Lung (tissue), 12 donors: ENCODE data around the gene AHNAK. TPM values are rescaled to one million over a fixed set of nuclear protein-coding genes. Genes with fewer than 3 reads are reported as not detected.

Experiments
- ATAC-seq: fragments of 200-7000 bp; cut with Tn5 transposase; one replicate; pipeline ENCODE4 v1.9.1; 2020; ENCODE audit warnings: moderate number of reproducible peaks; ENCODE audit not compliant: insufficient read depth, low FRiP score
- DNase-seq, 3 donors: peaks; one replicate each; pipeline ENCODE4 v3.0.0-alpha.2; 2013 to 2017
- H3K27ac ChIP-seq, 2 donors: one replicate each; pipeline ENCODE4 v1.5.1; 2013; ENCODE audit warnings: mild to moderate bottlenecking in 2 of 2, moderate library complexity in 2 of 2, control low read depth in 1 of 2, inconsistent platforms in 1 of 2, low read depth in 1 of 2, low read length in 1 of 2
- H3K27me3 ChIP-seq, 3 donors: one replicate each; pipeline ENCODE4 v1.5.1; 2013; ENCODE audit warnings: low read length in 2 of 3; ENCODE audit not compliant: control insufficient read depth in 3 of 3, insufficient read depth in 3 of 3
- H3K36me3 ChIP-seq, 4 donors: one replicate each; pipeline ENCODE4 v1.5.1; 2013; ENCODE audit warnings: low read length in 4 of 4, mild to moderate bottlenecking in 1 of 4, moderate library complexity in 1 of 4; ENCODE audit not compliant: control insufficient read depth in 4 of 4, insufficient read depth in 4 of 4
- H3K4me1 ChIP-seq, 5 donors: one replicate each; pipeline ENCODE4 v1.5.1; 2013; ENCODE audit warnings: low read length in 5 of 5, mild to moderate bottlenecking in 2 of 5, moderate library complexity in 1 of 5; ENCODE audit not compliant: control insufficient read depth in 5 of 5, insufficient read depth in 5 of 5
- H3K4me3 ChIP-seq: one replicate; pipeline ENCODE4 v1.5.1; 2013; ENCODE audit warnings: mild to moderate bottlenecking, control low read depth, moderate library complexity
- H3K9ac ChIP-seq, 2 donors: one replicate each; pipeline ENCODE4 v1.5.1; 2013; ENCODE audit warnings: low read length in 2 of 2, control low read depth in 1 of 2; ENCODE audit not compliant: insufficient read depth in 1 of 2
- H3K9me3 ChIP-seq, 4 donors: one replicate each; pipeline ENCODE4 v1.5.1; 2013; ENCODE audit warnings: low read length in 3 of 4, mild to moderate bottlenecking in 1 of 4, moderate library complexity in 1 of 4; ENCODE audit not compliant: control insufficient read depth in 4 of 4, insufficient read depth in 3 of 4
- CTCF ChIP-seq: IDR thresholded peaks from 2 replicates; pipeline ENCODE4 v1.5.1; 2012; ENCODE audit warnings: mild to moderate bottlenecking; ENCODE audit errors: control extremely low read depth, extremely low read depth
- WGBS, 2 donors: extraction: QIAGEN DNeasy Blood & Tissue Kit; methylation state at CpG; one replicate each; pipeline ENCODE4 v1.1.7; 2013; 5-methylcytosine and 5-hydroxymethylcytosine counted together
- polyA plus RNA-seq, 2 donors: library from polyadenylated mRNA; stranded (reverse); fragments of 200-250 nt; gene quantifications; one replicate each; pipeline ENCODE4 v1.2.1, GENCODE V29; 2013
- total RNA-seq, 2 donors: library from RNA; depleted of rRNA in 1 of 2; stranded (reverse); fragments of >200 nt in 1 of 2; gene quantifications; one replicate each; pipeline ENCODE4 v1.2.1, GENCODE V29; 2014 to 2021
- donor health status: control.
- donor health status: control.
- donor health status: Bipolar disorder and iron deficiency.
- donor health status: healthy.
- donor health status: DM: yes; HTN: yes; CAD: no.

The AHNAK gene
- total and polyA plus RNA-seq, 4 donors: 66.5 to 707 (median 238) TPM

DNA sequence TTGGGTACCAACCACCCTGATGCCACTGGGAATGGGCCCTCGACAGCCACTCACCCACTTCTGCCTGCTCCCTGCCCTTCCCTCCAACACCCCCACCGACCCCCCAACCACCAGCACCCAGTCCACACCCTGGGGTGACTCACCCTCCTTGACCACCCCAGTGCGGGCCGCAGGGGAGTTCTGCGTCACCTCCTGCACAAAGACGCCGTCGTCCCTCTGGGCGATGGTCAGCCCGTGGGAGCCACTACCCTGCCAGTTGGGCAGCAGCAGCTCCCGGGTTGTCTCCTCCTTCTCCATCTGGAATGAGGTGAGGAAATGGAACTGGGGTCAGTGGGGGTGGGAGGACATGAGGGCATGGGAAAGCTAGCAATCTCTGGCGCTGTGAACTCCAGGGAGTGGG is 10.8 kb downstream of the AHNAK start:
- H3K36me3 ChIP-seq: peaks cover 35 to 52% (median 44%) of the 10 kb centered on the region in 4 donors
- 78 to 88% methylated on average over 12 of the region's 12 CpGs for WGBS, 2 donors
- H3K4me1 ChIP-seq: peaks cover 10 to 28% (median 26%) of the 10 kb centered on the region in 5 donors
- no peaks in the 10 kb centered on the region for H3K9me3 ChIP-seq
- H3K4me3 ChIP-seq: no peak overlapping the region
- ATAC-seq: no peak
- H3K27me3 ChIP-seq: no peaks in the 10 kb centered on the region
- TF ChIP-seq CTCF: no peak
- H3K27ac ChIP-seq: no peak overlapping the region
- no peak overlapping the region for H3K9ac ChIP-seq
- DNase-seq: no peak

GRCh38 chr11:62534779-62535545 is 11.6 kb downstream of the AHNAK start:
- H3K9ac ChIP-seq: no peak overlapping the region
- no peaks in the 10 kb centered on the region for H3K27me3 ChIP-seq
- peaks cover 43 to 57% (median 50%) of the 10 kb centered on the region in 4 donors for H3K36me3 ChIP-seq
- no peak overlapping the region for H3K4me3 ChIP-seq
- no peak for TF ChIP-seq CTCF
- peaks cover 7 to 21% (median 20%) of the 10 kb centered on the region in 5 donors for H3K4me1 ChIP-seq
- DNase-seq (no peak), ATAC-seq (no peak)
- no peaks in the 10 kb centered on the region for H3K9me3 ChIP-seq
- no peak overlapping the region for H3K27ac ChIP-seq
- 92 to 95% methylated on average over 19 of the region's 19 CpGs for WGBS, 2 donors

DNA sequence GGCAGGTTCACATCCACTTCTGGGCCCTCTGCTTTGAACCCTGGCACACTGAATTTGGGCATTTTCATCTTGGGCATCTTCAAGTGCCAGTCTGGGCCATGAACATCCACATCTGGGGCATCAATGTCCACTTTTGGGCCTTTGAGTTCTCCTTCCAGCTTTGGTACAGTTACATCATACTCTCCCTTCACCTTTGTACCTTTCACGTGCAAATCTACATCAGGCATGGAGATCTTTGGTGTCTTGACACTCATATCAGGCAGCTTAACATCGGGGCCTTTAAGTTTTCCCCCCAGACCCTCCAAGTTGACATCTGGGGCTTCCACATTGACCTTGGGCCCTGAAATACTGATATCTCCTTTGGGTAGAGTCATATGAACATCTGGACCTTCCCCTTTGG is 14.5 kb downstream of the AHNAK start:
- TF ChIP-seq CTCF: no peak
- WGBS, 2 donors: 96 to 98% methylated on average over 2 of the region's 2 CpGs
- Histone ChIP-seq H3K27me3 (no peaks in the 10 kb centered on the region), H3K36me3 (peaks cover 54 to 75% (median 64%) of the 10 kb centered on the region in 4 donors), H3K9me3 (no peaks in the 10 kb centered on the region), H3K4me1 (peaks cover 0 to 5% (median 0%) of the 10 kb centered on the region in 5 donors), H3K27ac (no peak overlapping the region), H3K9ac (no peak overlapping the region), H3K4me3 (no peak overlapping the region)
- DNase-seq: no peak
- ATAC-seq: no peak
